ENCODE results near the gene MFAP4. TPM values are rescaled to one million over a fixed set of nuclear protein-coding genes. Genes with fewer than 3 reads are reported as not detected.

MFAP4 gene
- total RNA-seq, 1 experiment from 2014 or later, result 0.52 TPM

DNA sequence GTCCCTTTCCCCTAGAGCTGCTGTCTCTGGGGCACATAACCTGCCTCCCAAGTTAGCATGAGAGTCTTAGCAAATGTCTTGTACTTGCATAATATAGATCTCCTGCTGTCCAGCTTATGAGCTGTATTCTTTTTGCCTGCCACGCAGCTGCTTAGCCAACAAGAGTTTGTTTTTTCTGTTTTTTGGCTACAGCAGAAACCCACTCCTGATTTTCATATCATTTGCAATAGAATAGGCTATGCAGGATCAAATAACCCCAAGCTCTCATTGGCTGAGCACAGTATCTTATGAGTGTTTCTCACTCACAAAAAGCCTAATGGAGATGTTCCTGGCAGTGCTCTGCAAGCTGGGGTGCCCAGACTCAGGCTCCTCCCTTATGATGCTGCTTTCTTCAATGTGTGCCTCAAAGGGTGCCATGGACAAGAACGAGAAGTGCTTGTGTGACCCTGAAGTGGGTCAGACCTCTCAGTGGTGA, 47.6 kb downstream of the MFAP4 start:
- RAD21 ChIA-PET (ENCODE audit: low non-redundant PET in 1 of 2, low total read pairs in 2 of 2, uncharacterized antibody in 2 of 2, unreplicated experiment in 2 of 2), result no interaction called here
- intact Hi-C loops (cut with micrococcal nuclease), result no loop called here

More for the DNA sequence above, 47.6 kb downstream of the MFAP4 start:
- Histone ChIP-seq H3K9me3 (ENCODE audit: control insufficient read depth in 1 of 2, insufficient read depth in 1 of 2, low read depth in 1 of 2, low read length in 2 of 2) (no peaks in the 10 kb centered on the region), H3K9ac (ENCODE audit: low read length) (no peak overlapping the region), H3K9me2 (ENCODE audit: insufficient read depth) (no peaks in the 10 kb centered on the region), H4K20me1 (ENCODE audit: insufficient read depth) (no peaks in the 10 kb centered on the region), H3K27ac (ENCODE audit: low read depth, low read length) (no peak overlapping the region), H3K36me3 (ENCODE audit: control insufficient read depth in 1 of 2, insufficient read depth in 2 of 2, low read length in 2 of 2) (peaks cover 1 to 2% of the 10 kb centered on the region in 2 experiments; a peak in 2 of 4 replicates), H3K79me2 (ENCODE audit: insufficient read depth, low read length) (no peaks in the 10 kb centered on the region), H3K4me1 (ENCODE audit: control insufficient read depth in 1 of 2, insufficient read depth in 2 of 2, low read length in 2 of 2) (peaks cover 7 to 14% of the 10 kb centered on the region in 2 experiments; a peak in 3 of 4 replicates), H3K27me3 (ENCODE audit: insufficient read depth, low read length) (no peaks in the 10 kb centered on the region), H3K4me2 (ENCODE audit: low read length) (no peak overlapping the region), H3K4me3 (replicated peaks in 1 of 2; ENCODE audit: low read depth in 1 of 2, low read length in 2 of 2) (no peak overlapping the region), H2AFZ (ENCODE audit: low read depth, low read length, poor library complexity, severe bottlenecking) (no peak overlapping the region)
- POLR2A ChIA-PET, result interaction anchor here (0.6 kb wide), 1 partner anchor 34 kb away, joined by 3 read pairs; no protein-coding TSS in a partner anchor
- DNase-seq (ENCODE audit: low read depth, low spot score), result no peak
- no peak for ATAC-seq
- no TSS peak for BruUV-seq (replicated peaks)
- TF ChIP-seq, protein P1, sequence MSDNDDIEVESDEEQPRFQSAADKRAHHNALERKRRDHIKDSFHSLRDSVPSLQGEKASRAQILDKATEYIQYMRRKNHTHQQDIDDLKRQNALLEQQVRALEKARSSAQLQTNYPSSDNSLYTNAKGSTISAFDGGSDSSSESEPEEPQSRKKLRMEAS (IDR thresholded peaks at IDR 0.05), result no peak
- no peak for TF ChIP-seq TCF7L2 (IDR thresholded peaks at IDR 0.05; ENCODE audit: borderline replicate concordance, extremely low read depth, insufficient read depth, insufficient read length)
- TF ChIP-seq, protein P2, sequence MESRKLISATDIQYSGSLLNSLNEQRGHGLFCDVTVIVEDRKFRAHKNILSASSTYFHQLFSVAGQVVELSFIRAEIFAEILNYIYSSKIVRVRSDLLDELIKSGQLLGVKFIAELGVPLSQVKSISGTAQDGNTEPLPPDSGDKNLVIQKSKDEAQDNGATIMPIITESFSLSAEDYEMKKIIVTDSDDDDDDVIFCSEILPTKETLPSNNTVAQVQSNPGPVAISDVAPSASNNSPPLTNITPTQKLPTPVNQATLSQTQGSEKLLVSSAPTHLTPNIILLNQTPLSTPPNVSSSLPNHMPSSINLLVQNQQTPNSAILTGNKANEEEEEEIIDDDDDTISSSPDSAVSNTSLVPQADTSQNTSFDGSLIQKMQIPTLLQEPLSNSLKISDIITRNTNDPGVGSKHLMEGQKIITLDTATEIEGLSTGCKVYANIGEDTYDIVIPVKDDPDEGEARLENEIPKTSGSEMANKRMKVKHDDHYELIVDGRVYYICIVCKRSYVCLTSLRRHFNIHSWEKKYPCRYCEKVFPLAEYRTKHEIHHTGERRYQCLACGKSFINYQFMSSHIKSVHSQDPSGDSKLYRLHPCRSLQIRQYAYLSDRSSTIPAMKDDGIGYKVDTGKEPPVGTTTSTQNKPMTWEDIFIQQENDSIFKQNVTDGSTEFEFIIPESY (IDR thresholded peaks at IDR 0.05; ENCODE audit: extremely low read depth, insufficient replicate concordance, low read length), result no peak
- CTCF ChIA-PET, result interaction anchor here (1.3 to 2.5 kb wide), 3 partner anchors 12 to 94 kb away, joined by 3 to 9 read pairs (median 5); partner anchors contain the start of gene MAPK7
